Stimulated activated effector memory CD8-positive, alpha-beta T cell treated with anti-CD3 and anti-CD28 coated beads, Interleukin-12 subunit alpha, Interleukin-12 subunit beta, amount 100 ng/mL, for 72 hours (primary cell): ENCODE measurements around the gene TXNIP.

Experiments used
- ATAC-seq: fragments of 150-1000 bp; cut with Tn5 transposase; 2 replicates; pipeline ENCODE4 v1.10.0; 2021
- DNase-seq, 2 donors: peaks; one replicate each; pipeline ENCODE4 v3.0.0; 2021 to 2022; ENCODE audit warnings: low spot score in 2 of 2
- H3K27ac Mint-ChIP-seq: one replicate; pipeline ENCODE4 v1.8.0; 2022; ENCODE audit warnings: mild to moderate bottlenecking, mixed read lengths
- H3K36me3 Mint-ChIP-seq: one replicate; pipeline ENCODE4 v1.8.0; 2022; ENCODE audit warnings: mild to moderate bottlenecking, mixed read lengths
- H3K4me1 Mint-ChIP-seq: one replicate; pipeline ENCODE4 v1.8.0; 2022; ENCODE audit warnings: mixed read lengths
- H3K4me3 Mint-ChIP-seq: one replicate; pipeline ENCODE4 v1.8.0; 2022; ENCODE audit warnings: mild to moderate bottlenecking, mixed read lengths
- H3K9me3 Mint-ChIP-seq: one replicate; pipeline ENCODE4 v1.8.0; 2022; ENCODE audit warnings: mixed read lengths

The TXNIP gene

DNA sequence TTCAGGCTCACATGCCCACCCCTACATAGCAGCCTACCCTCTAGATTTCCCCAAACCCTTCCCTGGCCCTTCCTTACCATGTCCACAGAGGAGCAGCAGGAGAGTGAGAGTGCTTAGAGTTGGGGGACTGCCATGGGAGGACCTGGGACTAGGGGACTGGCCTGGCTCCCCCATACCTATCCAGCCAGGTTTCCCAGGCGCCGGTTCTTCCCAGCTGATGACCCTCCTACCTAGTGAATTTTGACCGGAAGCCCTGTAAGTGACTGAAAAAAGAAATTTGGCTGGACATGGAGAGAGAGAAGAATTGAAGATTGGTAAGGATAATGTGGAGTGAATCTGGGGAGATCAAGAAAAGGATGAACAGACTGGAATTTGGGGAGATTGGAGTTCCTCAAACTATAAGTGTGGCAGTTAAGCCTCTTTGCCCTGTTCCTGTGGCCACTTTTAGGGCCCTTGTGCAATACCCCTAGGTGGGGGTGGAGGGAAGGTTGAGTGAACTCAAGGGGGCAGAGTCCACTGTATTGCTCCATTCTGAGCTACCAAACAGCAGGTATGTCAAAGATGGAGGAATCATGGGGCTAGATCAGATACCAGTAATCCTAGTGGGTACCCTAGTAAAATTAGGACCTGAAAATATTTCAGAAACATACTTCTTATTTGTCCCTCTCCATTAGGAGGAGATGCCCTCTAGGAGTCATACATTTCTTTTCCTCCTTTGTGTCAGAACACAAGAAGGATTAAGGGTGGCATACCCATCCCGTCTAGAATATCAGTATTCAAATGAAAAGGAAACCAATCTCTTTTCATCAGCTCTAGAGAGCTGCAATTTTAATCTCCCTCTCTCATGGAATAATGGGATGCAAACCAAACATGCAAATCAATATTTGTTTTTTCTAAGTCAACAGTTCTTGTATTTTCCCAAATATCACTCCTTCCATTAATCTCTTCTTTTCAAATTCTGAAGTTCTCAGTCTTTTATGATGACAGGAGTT is 24.0 kb upstream of the TXNIP start:
- no peaks in the 10 kb centered on the region for H3K36me3 Mint-ChIP-seq
- ATAC-seq (no peak), DNase-seq (no peak)
- peaks cover 10% of the 10 kb centered on the region for H3K4me1 Mint-ChIP-seq
- H3K9me3 Mint-ChIP-seq = no peaks in the 10 kb centered on the region
- no peak overlapping the region for H3K27ac Mint-ChIP-seq
- peak overlapping the region; percentile 7 for H3K4me3 Mint-ChIP-seq

DNA sequence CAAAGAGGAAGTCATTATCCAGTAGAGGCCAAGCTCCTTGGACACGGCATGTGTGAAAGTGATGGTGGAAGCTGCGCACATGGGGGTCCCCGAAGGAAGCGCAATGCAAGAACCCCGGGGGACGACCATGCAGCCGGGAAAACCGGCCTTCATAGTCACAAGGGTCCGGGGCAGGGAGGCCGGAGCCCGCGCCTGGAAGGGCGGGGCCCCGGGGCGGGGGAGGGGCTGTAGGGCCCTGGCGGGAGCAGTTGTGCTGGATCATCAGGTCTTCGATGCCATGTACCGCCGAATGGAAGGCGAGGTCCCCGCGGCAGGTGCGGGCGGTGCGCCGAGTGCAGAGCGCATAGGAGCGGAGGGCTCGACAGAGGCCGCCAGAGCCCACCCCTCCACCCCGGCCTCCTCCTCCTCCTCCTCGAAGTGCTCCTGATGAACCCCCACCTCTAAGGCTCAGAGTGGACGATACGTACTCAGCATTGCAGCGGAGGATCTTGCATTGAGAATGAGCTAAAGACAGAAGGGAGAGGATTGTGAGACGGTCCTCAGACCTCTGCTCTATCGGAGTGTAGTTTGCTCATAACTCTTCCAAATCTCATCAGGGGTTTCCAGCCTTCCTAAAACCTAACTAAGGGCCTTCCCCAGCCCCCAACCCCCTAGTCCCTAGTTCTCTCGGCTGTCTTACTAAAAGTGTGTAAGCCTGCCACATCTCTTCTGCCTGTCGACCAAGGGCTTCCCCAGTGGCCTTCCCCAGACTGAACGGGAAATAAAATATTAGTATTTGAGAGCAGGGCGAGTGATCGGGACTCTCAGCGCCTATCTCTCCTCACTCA is 23.1 kb upstream of the TXNIP start:
- peak overlapping the region; percentile 7 for H3K4me3 Mint-ChIP-seq
- DNase-seq (no peak), ATAC-seq (peak; percentile 60)
- H3K9me3 Mint-ChIP-seq = no peaks in the 10 kb centered on the region
- H3K36me3 Mint-ChIP-seq = no peaks in the 10 kb centered on the region
- H3K27ac Mint-ChIP-seq = no peak overlapping the region
- H3K4me1 Mint-ChIP-seq = peaks cover 10% of the 10 kb centered on the region

DNA sequence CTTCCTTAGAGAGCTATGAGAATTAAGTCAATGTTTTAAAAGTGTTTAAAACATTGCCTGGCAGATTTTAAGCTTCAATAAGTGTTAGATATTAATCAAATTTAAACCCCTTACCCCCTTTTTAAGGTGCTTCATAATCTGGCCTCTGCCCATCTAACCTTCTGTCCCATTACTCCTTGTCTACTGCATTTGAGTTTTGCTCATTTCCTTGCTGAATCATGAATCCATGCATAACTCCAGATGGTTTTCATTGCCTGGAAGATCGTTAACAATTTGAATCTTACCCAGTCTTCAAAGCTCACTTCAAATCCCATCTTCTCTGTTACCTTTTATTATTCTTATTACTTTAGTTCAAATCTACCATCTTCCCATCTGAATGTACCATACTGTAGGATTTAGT is 20.5 kb upstream of the TXNIP start:
- no peak for ATAC-seq
- H3K4me1 Mint-ChIP-seq = peaks cover 16% of the 10 kb centered on the region

DNA sequence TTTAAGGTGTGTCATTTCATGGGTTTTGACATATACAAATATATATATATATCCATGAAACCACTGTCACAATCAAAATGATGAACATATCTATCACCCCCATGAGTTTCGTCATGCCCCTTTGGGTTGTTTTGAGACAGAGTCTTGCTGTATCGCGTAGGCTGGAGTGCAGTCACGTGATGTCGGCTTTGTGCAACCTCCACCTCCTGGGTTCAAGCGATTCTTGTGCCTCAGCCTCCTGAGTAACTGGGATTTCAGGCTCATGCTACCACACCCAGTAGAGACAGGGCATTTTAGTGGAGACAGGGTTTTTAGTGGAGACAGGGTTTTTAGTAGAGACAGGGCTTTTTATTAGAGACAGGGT is 17.2 kb upstream of the TXNIP start:
- ATAC-seq (no peak), DNase-seq (no peak)
- no peaks in the 10 kb centered on the region for H3K9me3 Mint-ChIP-seq
- no peak overlapping the region for H3K4me3 Mint-ChIP-seq
- no peaks in the 10 kb centered on the region for H3K36me3 Mint-ChIP-seq
- no peak overlapping the region for H3K27ac Mint-ChIP-seq
- peaks cover 6% of the 10 kb centered on the region for H3K4me1 Mint-ChIP-seq

More for the DNA sequence above, 20.5 kb upstream of the TXNIP start:
- Mint-ChIP-seq H3K36me3 (no peaks in the 10 kb centered on the region), H3K9me3 (no peaks in the 10 kb centered on the region), H3K27ac (no peak overlapping the region), H3K4me3 (no peak overlapping the region)
- no peak for DNase-seq

DNA sequence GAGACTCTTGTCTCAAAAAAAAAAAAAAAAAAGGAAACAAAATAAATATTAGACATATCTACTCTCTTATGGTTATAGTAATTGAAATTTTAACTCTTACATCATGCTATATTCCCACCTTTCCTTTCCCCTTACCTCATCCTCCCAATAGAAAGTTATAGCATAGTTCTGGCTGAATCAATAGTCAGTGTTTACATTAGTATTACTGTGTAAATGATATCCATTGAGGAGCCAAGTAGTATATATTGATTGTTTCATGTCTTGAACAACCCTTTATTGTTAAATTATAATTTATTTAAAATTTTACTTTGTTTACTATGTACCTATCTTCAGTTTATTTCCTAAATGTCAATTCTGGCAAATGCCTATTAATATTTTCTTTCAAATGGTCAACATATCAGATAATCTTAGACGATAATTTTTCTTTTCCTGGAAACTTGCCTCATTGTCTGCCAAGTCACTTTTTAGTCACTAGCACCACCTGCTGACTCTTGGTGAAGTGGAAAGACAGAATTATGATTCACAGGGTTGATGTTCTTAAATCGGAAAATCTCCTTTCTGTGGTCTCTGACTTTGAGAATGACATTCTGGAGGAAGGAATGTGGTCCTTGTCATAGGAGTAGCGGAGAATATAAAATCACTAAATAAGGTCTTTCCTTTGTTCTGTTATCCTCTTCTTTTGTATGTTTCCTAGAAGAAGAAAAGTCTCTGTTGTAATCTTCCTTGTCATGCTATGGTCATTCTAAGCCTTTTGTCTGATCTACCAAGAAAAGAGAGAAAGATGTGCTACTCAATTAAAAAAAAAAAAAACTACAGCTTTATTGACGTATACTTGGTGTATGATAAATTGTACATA is 16.6 kb upstream of the TXNIP start:
- Mint-ChIP-seq H3K27ac (no peak overlapping the region), H3K4me1 (peaks cover 6% of the 10 kb centered on the region), H3K36me3 (no peaks in the 10 kb centered on the region), H3K9me3 (no peaks in the 10 kb centered on the region), H3K4me3 (no peak overlapping the region)
- DNase-seq (no peak), ATAC-seq (peak; percentile 74)

DNA sequence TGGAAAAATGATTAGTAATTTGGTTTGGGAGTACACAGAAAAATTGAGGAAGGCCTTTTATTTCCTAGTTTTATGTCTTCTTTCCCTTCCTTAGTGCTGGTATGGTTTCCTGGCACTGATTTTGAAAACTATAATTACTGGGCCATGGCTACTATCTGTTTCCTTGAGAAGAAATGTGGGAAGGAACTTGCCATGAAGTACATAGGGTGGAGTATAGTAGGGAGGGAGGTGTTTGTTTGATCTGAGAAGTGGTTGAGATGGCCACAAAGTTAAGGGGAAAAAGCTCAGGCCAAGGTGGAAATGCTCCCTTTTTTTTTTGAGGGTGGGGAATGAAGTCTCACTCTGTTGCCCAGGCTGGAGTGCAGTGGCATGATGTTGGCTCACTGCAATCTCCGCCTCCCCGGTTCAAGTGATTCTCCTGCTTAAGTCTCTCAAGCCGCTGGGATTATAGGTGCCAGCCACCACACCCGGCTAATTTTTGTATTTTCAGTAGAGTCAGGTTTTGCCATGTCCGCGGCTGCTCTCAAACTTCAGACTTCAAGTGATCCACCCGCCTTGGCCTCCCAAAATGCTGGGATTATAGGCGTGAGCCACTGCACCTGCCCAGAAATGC is 13.9 kb upstream of the TXNIP start:
- no peaks in the 10 kb centered on the region for H3K36me3 Mint-ChIP-seq
- DNase-seq = no peak
- ATAC-seq = no peak
- H3K27ac Mint-ChIP-seq = no peak overlapping the region
- no peaks in the 10 kb centered on the region for H3K9me3 Mint-ChIP-seq
- no peak overlapping the region for H3K4me3 Mint-ChIP-seq
- H3K4me1 Mint-ChIP-seq = peaks cover 30% of the 10 kb centered on the region

GRCh38 chr1:146007489-146008133 is 11.2 kb upstream of the TXNIP start:
- H3K27ac Mint-ChIP-seq = peak overlapping the region; percentile 79
- peak overlapping the region; percentile 22 for H3K4me3 Mint-ChIP-seq
- H3K9me3 Mint-ChIP-seq = no peaks in the 10 kb centered on the region
- DNase-seq (no peak), ATAC-seq (no peak)
- H3K36me3 Mint-ChIP-seq = peaks cover 5% of the 10 kb centered on the region
- peaks cover 36% of the 10 kb centered on the region for H3K4me1 Mint-ChIP-seq

DNA sequence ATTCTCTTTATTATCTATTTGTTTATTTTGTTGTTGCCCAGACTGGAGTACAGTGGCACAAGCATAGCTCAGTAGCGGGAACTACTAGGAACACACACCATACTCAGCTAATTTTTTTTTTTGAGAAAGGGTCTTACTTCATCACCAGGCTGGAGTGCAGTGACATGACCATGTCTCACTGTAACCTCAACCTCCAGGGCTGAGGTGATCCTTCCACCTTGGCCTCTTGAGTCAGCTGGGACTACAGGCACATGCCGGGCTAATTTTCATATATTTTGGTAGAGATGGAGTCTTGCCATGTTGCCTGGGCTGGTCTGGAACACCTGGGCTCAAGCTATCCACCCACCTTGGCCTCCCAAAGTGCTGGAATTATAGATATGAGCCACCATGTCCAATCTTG is 5.3 kb upstream of the TXNIP start:
- Mint-ChIP-seq H3K27ac (peak overlapping the region; percentile 97), H3K4me1 (peaks cover 70% of the 10 kb centered on the region), H3K36me3 (peaks cover 14% of the 10 kb centered on the region), H3K9me3 (no peaks in the 10 kb centered on the region), H3K4me3 (peak overlapping the region; percentile 94)
- ATAC-seq = peak; percentile 42
- no peak for DNase-seq

DNA sequence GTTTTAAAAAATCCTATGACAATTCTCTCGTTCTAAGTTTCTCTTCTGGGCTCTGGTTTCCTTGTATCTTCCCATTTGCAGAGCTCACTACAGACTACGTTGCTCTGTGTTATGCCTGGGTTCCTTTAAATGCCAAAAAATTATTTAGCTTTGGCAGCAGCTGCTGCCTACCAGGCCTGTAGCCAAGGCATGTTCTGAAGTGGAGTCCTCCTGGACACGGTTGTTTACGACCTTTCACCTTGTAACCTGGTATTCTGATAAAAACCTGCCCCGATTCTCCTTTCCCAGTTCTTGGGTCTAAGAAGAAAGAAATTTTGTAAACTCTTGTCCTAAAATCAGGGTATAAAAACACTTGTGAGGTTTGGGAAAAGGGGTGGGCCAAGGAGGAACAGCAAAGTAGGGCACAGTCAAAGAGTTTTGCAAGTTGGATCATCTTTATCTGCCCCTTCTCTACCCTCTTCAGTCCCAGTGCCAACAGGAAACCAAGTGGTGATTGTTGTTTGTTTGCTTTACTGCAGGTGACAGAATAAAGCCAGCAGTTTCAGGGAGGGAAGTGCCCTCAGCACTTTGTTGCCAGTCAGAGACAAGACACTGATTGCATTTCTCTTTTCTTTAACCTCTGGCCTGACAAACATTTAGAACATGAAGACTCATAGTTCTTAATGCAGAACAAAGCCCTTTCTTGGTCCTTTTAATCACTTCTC is 3.1 kb upstream of the TXNIP start:
- no peak for DNase-seq
- Mint-ChIP-seq H3K4me1 (peaks cover 58% of the 10 kb centered on the region), H3K36me3 (peaks cover 35% of the 10 kb centered on the region), H3K4me3 (peak overlapping the region; percentile 94), H3K9me3 (no peaks in the 10 kb centered on the region), H3K27ac (peak overlapping the region; percentile 97)
- no peak for ATAC-seq

DNA sequence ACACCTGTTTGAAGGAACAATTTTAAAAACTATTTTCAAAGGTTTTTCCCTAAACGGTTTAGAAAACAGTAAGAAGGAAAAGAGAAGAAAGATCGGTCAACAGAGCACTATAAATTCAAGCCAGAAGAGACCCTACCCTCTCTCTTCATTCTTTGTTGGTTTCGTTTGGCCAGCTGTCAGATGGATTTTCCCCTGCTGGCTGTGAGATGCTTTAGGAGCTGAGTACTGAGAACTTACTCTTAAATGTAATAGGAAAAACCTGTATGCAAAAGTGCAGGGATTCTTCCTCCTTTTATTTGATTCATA is 1.3 kb upstream of the TXNIP start:
- DNase-seq (no peak), ATAC-seq (no peak)
- peaks cover 49% of the 10 kb centered on the region for H3K36me3 Mint-ChIP-seq
- H3K4me1 Mint-ChIP-seq = peaks cover 72% of the 10 kb centered on the region
- H3K9me3 Mint-ChIP-seq = no peaks in the 10 kb centered on the region
- peak overlapping the region; percentile 94 for H3K4me3 Mint-ChIP-seq
- peak overlapping the region; percentile 97 for H3K27ac Mint-ChIP-seq

DNA sequence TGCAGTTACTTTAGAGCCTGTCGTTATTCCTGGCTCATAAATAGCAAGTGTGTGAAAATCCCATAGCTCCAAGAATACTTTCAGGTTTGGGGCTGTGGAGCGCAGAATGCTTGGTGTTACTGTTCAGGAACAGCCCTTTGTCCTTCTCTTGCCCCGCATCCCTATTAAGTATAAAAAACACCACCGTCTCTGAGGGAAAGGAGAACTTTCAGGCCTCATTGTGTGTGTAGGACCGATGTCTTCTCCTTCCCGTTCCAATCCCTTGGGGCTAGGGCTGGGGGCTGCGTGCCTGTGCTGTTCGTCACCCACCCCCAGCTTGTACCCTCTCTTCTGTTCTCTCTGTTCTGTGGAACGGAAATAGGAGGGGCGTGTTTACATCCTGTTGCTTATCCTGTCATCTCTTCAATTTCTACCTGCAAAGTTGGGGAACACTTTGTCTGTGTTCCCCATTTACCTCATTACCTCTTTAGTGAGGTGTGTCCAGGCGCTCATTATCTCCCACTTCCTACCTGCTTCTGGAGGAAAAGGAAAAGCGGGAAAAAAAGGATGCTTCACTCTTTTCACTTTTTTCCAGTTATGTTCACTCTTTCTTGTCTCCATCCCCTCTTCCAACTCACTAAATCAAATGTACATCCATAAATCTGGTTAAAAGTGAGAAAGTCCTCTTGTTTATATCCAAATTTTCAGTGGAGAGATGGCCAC is 788 bp upstream of the TXNIP start:
- Mint-ChIP-seq H3K36me3 (peaks cover 54% of the 10 kb centered on the region), H3K27ac (peak overlapping the region; percentile 97), H3K4me3 (peak overlapping the region; percentile 94), H3K4me1 (peaks cover 77% of the 10 kb centered on the region), H3K9me3 (no peaks in the 10 kb centered on the region)
- ATAC-seq (peak; percentile 66), DNase-seq (peak in 1 of 2 donors; percentile 79)

DNA sequence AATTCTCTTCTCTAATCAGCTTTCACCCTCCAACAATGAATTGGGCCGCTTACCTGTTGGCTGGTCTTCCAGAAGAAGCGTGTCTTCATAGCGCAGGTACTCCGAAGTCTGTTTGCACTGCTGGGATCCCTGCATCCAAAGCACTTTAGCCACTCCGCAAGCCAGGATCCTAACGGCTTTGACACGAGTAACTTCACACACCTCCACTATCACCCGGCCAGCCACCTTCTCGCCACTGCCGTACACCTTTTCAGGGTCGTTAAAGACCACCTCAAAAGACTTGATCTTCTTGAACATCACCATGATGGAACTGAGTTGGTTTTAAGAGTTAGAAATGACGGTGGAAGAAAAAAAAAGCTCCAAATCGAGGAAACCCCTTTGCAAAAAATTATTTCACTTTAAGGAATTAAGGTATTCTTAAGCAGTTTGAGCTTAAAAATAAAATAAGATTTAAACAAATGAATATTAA is 381 bp downstream of the TXNIP start:
- ATAC-seq = no peak
- Mint-ChIP-seq H3K4me3 (peak overlapping the region; percentile 94), H3K36me3 (peaks cover 66% of the 10 kb centered on the region), H3K27ac (peak overlapping the region; percentile 97), H3K9me3 (no peaks in the 10 kb centered on the region), H3K4me1 (peaks cover 79% of the 10 kb centered on the region)
- DNase-seq = no peak

- no peak for ATAC-seq
- Mint-ChIP-seq H3K4me1 (peaks cover 80% of the 10 kb centered on the region), H3K36me3 (peaks cover 66% of the 10 kb centered on the region), H3K9me3 (no peaks in the 10 kb centered on the region), H3K27ac (peak overlapping the region; percentile 97), H3K4me3 (peak overlapping the region; percentile 94)
- no peak for DNase-seq
These were observed 1.1 kb downstream of the TXNIP start for GRCh38 chr1:145995148-145995881.
